ENCODE measurements around the gene RARRES1. TPM values are rescaled to one million over a fixed set of nuclear protein-coding genes. Genes with fewer than 3 reads are reported as not detected.

Gene RARRES1
- total RNA-seq, 1 experiment from 2014 or later, result 1.3 TPM

DNA sequence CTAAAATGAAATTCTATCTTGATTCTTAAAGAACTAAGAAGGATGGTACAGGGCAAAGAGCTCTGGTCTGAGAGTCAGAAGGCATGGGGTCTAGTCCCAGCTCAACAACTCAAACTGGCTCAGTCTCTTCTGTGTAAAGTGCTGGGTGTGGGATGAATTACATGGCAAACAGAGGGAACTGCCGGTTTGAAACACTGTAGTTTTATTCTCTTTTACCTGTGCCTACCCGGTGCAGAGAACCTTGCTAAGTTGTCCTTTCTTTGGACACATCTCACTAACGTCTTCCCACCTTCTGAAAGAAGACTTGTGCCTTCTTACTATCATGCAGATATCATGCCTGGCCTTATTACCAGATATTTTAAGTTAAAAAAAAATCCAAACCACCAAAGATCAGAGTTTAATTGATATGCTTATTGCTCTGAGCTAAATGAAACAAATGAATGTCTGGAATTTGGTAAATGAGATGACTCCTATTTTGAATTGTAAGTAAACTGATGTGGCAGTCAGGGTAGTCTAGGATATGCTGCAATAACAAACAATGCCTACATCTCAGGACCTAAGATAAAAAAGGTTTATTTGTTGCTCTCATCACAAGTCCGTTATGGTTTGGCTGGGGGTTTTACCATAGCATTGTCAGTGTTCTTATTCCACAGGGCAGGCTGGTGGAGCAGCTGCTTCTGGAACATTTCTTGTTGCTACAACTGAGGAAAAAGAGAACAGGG lies 12.5 kb upstream of the RARRES1 start:
- intact Hi-C loops (cut with micrococcal nuclease; ENCODE audit: unreplicated experiment), result no loop called here
- no peaks in the 10 kb centered on the region for H3K27me3 ChIP-seq (ENCODE audit: control insufficient read depth, insufficient read depth, low read length)
- TF ChIP-seq TCF7L2 (IDR thresholded peaks at IDR 0.05; ENCODE audit: low read depth, low read length) (no peak), POLR2AphosphoS5 (IDR thresholded peaks at IDR 0.05; ENCODE audit: low read depth, low read length) (no peak), CTCF (IDR thresholded peaks at IDR 0.05) (no peak), REST (IDR thresholded peaks at IDR 0.05; ENCODE audit: insufficient read depth in 1 of 2, low read depth in 2 of 2, low read length in 1 of 2) (no peak), SIN3A (IDR thresholded peaks at IDR 0.05; ENCODE audit: borderline replicate concordance, insufficient read depth, low read depth, low read length) (no peak)
- in situ Hi-C loops (cut with HindIII; ENCODE audit: low pct_unique_long_range_greater_than_20kb, low sequenced_read_pairs), result no loop called here
- no peaks in the 10 kb centered on the region for H3K4me1 ChIP-seq (ENCODE audit: control insufficient read depth, insufficient read depth, low read length)
- no peak overlapping the region for H3K27ac ChIP-seq (ENCODE audit: low read length)
- no peak overlapping the region for H3K4me3 ChIP-seq (ENCODE audit: low read depth in 2 of 2, low read length in 2 of 2)
- DNase-seq (ENCODE audit: low read depth, low spot score), result no peak
- H3K36me3 ChIP-seq (ENCODE audit: control insufficient read depth, insufficient read depth, low read length), result no peaks in the 10 kb centered on the region
- no peak for ATAC-seq
- BruUV-seq (replicated peaks), result no TSS peak
- H3K9me3 ChIP-seq (ENCODE audit: control insufficient read depth, insufficient read depth, low read depth, low read length), result no peaks in the 10 kb centered on the region
- POLR2A ChIA-PET, result no interaction called here
- CTCF ChIA-PET, result no interaction called here

DNA sequence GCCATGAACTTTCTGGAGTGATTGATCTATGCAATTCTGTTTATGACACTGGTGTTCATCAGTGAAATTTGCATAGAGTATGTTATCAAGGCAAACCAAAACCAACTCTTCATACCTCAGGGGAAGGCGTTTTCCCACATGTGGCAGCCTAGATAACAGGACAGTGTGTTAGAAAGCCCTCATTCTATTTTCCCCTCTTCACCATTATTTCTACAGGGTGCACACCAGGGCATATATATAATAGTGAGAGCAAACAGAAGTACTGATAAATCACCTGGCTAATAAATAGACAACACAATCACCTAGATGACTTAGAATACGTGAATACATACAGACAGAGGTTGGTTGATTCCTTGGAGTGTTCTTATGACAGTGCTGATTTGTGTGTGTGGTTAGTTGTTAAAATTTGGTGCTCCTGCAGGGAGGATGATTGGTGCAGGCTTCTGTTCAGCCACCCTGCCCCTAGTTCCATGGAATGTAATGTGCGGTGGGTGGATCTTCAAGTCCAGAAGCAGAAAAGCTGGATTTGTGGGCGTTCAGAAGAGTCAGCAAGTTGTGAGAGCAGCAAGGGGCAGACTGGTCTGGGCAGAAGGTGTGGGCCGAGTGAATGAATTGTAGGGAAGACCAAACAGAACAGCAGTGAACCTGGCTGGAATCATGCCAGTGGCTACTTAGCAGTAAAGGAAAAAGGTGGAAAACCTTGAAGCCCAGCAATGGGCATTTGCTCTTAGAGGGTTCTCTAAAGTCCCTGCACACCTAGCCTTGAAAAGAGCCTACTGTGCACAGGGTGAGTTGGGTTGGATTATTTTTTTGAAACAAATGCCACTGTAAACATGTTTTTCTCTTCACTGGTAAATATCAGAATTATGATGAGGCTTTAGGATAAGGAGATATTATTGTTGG lies 11.7 kb upstream of the RARRES1 start:
- Histone ChIP-seq H3K27me3 (ENCODE audit: control insufficient read depth, insufficient read depth, low read length) (no peaks in the 10 kb centered on the region), H3K4me1 (ENCODE audit: control insufficient read depth, insufficient read depth, low read length) (no peaks in the 10 kb centered on the region), H3K4me3 (ENCODE audit: low read depth in 2 of 2, low read length in 2 of 2) (no peak overlapping the region), H3K36me3 (ENCODE audit: control insufficient read depth, insufficient read depth, low read length) (no peaks in the 10 kb centered on the region), H3K9me3 (ENCODE audit: control insufficient read depth, insufficient read depth, low read depth, low read length) (no peaks in the 10 kb centered on the region), H3K27ac (ENCODE audit: low read length) (no peak overlapping the region)
- POLR2A ChIA-PET, result no interaction called here
- ATAC-seq, result no peak
- intact Hi-C loops (cut with micrococcal nuclease; ENCODE audit: unreplicated experiment), result no loop called here
- DNase-seq (ENCODE audit: low read depth, low spot score), result no peak
- TF ChIP-seq POLR2AphosphoS5 (IDR thresholded peaks at IDR 0.05; ENCODE audit: low read depth, low read length) (no peak), CTCF (IDR thresholded peaks at IDR 0.05) (no peak), TCF7L2 (IDR thresholded peaks at IDR 0.05; ENCODE audit: low read depth, low read length) (no peak), REST (IDR thresholded peaks at IDR 0.05; ENCODE audit: insufficient read depth in 1 of 2, low read depth in 2 of 2, low read length in 1 of 2) (no peak), SIN3A (IDR thresholded peaks at IDR 0.05; ENCODE audit: borderline replicate concordance, insufficient read depth, low read depth, low read length) (no peak)
- CTCF ChIA-PET, result no interaction called here
- in situ Hi-C loops (cut with HindIII; ENCODE audit: low pct_unique_long_range_greater_than_20kb, low sequenced_read_pairs), result no loop called here
- BruUV-seq (replicated peaks), result no TSS peak
